ENCODE measurements around the gene IFIH1.

IFIH1 gene

GRCh38 chr2:162256591-162256991 lies 61.9 kb downstream of the IFIH1 start:
- DNase-seq: no peak

- DNase-seq: no peak
Observed at GRCh38 chr2:162254236-162254871, 64.1 kb downstream of the IFIH1 start.

GRCh38 chr2:162253435-162253834 lies 65.0 kb downstream of the IFIH1 start:
- no peak for DNase-seq

GRCh38 chr2:162252153-162252552 lies 66.3 kb downstream of the IFIH1 start:
- DNase-seq: no peak

GRCh38 chr2:162245781-162246180 lies 72.7 kb downstream of the IFIH1 start:
- no peak for DNase-seq

GRCh38 chr2:162245061-162245460 lies 73.4 kb downstream of the IFIH1 start:
- no peak for DNase-seq

- DNase-seq: no peak
Observed at GRCh38 chr2:162244541-162245031, 73.9 kb downstream of the IFIH1 start.

- no peak for DNase-seq
Observed at GRCh38 chr2:162243715-162244114, 74.8 kb downstream of the IFIH1 start.

GRCh38 chr2:162243294-162243693 lies 75.2 kb downstream of the IFIH1 start, which contains the start of gene FAP:
Gene FAP (minus strand): TSS chr2:162243445. CDS start chr2:162243327, 118 bp downstream.
- DNase-seq: peak; percentile 57

GRCh38 chr2:162242586-162243280 lies 75.8 kb downstream of the IFIH1 start:
- no peak for DNase-seq

- DNase-seq: no peak
Observed at GRCh38 chr2:162241571-162241970, 76.9 kb downstream of the IFIH1 start.

GRCh38 chr2:162234620-162235462 lies 83.6 kb downstream of the IFIH1 start:
- DNase-seq: no peak

GRCh38 chr2:162233197-162233596 lies 85.3 kb downstream of the IFIH1 start:
- DNase-seq: no peak

- DNase-seq: no peak
Observed at GRCh38 chr2:162232671-162233070, 85.8 kb downstream of the IFIH1 start.

- DNase-seq: no peak
Observed at GRCh38 chr2:162232027-162232426, 86.5 kb downstream of the IFIH1 start.

GRCh38 chr2:162230761-162231160 lies 87.7 kb downstream of the IFIH1 start:
- DNase-seq: no peak

GRCh38 chr2:162226836-162227235 lies 91.6 kb downstream of the IFIH1 start:
- no peak for DNase-seq

GRCh38 chr2:162221064-162221463 lies 97.4 kb downstream of the IFIH1 start:
- peak; percentile 76 for DNase-seq

GRCh38 chr2:162220368-162220767 lies 98.1 kb downstream of the IFIH1 start:
- DNase-seq: no peak

GRCh38 chr2:162219426-162219825 lies 99.1 kb downstream of the IFIH1 start:
- DNase-seq: no peak

GRCh38 chr2:162217598-162217997 lies 100.9 kb downstream of the IFIH1 start:
- DNase-seq: no peak

All from right forelimb (tissue), 1 donor.